GM19240 (cell line): ENCODE data around the gene MRTFA.
A peak's percentile ranks its signal among the peaks of the same experiment; 100 is the strongest.

ENCODE experiments used
- DNase-seq: peaks from one replicate; pipeline ENCODE4 v3.0.0; 2011; ENCODE audit warnings: low spot score; ENCODE audit not compliant: insufficient read length

MRTFA gene

DNA sequence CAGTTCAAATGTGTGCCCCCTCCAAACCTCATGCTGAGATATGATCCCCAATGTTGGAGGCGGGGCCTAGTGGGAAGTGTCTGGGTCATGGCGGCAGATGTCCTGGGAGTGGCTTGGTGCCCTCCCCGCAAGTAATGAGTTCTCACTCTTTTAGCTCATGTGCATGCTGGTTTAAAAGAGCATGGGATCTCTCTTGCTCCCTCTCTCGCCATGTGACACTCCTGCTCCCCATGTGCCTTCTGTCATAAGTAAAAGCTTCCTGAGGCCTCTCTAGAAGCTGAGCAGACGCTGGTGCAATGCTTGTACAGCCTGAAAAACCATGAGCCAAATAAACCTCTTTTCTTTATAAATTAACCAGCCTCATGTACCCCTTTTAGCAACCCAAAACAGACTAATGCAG lies 167.3 kb downstream of the MRTFA start:
- DNase-seq: no peak

DNA sequence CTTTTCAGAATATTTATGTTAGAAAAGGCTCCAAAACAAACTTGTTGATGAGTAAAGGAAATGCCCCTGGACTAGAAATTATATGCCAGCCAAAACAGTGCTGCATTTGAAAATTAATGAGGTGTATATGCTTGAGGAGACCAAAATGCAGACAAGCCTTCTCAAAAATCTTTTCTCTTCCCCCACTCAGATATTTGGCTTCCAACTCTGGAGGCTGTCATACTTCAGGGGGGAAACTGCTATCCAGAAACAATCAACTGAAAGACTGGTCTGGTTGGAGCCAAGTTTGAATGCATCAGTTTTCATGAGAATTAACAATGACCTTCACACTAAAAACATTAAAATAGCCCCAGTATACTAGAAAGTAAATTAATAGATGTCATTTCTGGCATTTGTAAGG lies 167.9 kb downstream of the MRTFA start:
- DNase-seq: no peak

DNA sequence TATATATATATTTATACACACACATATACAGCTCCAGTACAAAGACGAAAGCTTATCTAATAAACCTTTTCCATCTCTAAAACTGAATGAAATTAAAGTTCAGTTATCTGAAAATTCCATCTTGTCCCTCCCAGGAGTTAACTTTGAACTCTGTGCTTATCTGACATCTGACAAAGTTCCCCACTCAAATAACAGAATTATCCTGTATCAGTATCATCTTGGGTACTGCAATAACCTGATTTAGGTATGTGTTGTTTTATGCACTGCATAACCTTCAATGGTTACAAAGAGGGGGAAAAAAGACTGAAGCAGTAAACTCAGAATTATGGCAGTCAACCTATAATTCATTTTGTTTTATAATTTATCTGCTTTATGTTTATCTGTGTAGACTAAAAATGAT lies 169.5 kb downstream of the MRTFA start:
- no peak for DNase-seq

DNA sequence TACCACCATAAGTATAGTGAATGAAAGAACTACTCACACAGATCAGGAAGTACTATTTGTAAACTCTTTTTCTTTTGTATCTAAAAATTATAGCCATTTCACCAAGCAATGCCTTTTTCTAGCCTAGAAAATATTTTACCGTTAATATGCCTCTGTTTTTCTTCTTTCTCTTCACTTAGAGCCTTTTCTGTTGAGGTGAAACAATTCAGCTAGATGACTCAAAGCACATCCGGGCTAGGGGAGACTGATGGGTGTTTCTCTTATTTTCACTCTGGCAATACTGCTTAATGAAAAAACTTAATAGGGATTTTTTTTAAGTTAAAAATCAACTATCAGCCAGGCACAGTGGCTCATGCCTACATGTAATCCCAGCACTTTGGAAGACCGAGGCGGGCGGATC lies 172.8 kb downstream of the MRTFA start:
- no peak for DNase-seq

DNA sequence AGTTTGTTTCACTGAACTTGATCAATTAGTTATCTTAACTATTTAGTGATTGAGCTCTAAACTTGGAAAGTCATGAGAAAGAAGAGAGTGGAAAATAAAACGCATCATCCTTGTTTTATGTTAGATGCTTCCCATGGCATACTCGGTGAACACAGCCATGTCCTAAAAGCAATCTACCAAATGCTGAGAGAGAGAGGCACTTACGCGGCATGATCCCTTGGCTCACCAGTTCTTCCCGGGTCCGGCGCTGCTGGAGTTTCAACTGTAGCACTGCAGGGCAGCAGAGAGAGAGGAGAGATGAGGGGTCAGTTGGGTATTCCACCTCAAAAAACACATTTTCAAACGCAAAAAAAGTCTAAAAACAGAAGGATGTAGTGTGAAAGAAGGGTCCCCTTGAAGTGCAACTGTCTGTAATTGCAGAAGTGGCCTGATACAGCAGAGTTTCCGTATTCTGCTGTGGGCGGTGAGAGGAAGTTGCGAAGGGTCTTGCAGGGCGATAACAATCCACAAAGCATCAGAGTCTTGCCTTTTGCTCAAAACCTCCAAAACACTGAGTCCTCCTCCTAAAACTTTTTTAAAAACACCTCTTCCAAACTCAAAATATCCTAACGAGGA lies 173.4 kb downstream of the MRTFA start:
- DNase-seq: peak; percentile 14

DNA sequence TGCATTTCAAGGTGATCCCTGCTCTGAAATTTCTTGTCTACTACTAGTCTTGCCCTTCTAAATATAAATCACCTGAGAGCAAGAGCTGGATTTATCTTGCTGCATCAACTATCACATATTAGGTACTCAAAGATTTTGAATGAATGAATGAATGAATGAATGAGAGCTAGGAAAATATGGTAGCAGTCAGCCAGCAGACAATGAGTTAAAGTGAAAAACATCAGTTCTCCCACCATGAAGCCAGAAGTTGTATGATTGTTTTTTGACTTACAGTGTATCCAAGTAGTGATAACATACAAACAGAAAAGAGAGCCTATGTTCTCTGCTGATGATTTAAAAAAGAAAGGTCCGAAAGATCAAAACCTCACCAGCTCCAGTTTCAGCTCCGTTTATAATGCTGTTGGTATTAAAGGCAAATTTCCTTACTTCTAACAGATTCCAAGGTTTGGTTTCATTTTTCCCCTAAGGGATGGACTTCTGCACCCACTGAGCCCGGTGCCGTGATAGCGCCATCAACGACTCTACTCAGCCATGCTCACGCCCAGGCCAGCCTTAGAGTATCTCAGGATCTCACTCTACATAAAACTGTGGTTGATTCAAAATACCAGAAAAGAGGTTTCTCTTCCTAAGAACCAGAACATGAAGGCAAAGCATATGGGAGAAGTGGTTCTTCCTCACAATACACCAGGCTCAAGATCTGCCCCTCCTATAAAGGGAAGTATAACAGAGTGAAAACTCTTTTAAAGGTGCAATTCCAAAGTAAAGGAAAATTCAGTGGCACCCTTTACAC lies 174.1 kb downstream of the MRTFA start:
- no peak for DNase-seq

DNA sequence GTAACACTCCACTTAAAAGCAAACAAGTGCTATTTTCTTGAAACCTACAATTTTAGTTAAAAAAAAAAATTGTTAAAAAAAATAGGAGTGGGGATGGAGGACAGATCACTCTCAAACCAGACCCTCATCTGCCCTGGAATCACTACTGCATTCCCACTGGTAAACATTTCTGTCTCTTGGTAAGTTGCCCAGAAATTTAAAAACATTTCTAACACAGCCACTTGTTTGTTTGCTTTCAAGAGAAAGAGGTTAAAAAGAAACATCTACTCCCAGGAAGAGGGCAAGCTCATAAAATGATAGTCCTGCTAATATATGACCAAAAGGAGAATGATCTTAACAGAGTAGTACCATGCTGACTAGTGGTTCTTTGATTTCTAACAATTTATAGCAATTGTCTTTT lies 182.8 kb downstream of the MRTFA start:
- DNase-seq: no peak

DNA sequence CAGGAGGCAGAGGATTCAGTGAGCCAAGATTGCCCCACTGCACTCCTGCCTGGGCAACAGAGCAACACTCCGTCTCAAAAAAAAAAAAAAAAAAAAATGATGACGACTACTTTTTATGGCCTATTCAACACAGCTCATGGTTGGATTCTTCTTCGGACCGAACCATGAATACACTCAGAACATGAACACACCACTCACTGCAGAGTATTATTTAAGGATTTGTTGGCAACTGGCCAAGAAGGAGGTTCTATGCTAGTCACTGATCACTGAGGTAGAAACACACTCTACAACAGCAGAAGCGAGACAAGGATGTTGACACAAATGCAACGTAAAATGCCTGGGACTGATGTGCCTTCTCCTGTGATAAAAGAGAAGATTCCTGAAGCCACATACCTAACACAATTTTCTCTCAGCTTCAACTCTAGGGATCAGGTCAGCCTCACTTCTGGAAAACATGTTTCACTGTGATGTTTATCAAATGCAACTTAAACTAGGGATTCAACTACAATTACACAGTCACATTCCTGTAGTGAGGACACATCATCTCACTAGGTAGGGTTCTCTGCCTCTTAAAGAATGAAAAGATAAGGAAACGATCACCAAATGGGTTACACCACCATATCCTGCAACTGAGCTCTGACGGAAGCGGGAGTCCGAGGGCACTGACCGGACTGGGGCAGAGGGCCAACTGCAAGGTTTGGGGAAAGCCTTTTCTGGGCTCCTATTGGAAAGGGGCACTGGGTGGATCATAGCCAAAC lies 183.6 kb downstream of the MRTFA start:
- DNase-seq: no peak

DNA sequence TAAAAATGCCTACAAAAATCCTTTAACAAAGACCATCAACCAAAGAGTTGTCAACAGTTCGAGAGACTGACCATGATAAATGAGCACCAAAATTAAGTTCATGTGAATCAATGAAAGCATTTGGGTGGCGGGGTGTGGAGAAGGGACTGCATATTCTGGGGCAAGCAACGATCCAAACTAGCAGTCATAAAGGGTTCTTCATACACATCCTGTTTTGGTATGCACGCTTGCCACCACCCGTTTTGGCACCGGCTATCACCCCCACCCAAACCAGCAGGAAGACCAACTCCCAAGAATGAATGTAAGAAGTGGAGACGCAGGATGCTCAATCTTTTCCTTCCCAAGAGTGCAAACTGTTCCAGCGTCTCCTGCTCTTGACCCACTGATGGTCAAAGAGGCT lies 185.3 kb downstream of the MRTFA start:
- DNase-seq: no peak

DNA sequence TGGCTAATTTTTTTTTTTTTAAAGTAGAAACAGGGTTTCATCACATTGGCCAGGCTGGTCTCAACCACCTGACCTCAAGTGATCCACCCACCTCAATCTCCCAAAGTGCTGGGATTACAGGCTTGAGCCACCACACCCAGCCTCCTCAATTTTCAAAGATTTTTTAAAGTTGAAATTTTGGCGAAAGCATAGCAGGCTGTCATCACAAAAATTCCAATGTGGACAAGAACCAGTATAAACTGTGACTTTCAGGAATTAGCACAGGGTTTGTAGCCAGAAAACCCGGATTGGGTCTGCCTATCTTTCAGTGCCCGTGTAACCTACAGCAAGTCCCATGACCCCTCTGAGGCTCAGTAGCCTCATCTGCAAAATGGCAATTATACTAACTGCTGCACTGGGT lies 185.9 kb downstream of the MRTFA start:
- no peak for DNase-seq

DNA sequence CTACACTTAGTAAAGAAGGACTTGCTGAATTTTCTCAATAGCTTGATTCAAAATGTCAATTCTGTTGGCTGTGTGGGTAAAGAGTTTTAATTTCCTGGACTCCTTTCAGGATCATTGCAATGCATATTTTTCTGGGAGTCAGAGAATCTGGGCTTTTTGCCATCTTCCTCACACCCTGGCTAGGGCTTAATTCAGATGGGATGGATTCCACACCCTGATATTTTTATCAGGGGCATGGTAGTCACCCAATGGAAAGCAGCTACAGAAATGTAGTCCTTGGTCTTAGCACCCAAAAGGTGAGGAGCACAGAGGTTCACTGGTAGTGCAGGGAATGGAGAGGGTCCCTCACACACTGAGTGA lies 186.9 kb downstream of the MRTFA start:
- DNase-seq: no peak

DNA sequence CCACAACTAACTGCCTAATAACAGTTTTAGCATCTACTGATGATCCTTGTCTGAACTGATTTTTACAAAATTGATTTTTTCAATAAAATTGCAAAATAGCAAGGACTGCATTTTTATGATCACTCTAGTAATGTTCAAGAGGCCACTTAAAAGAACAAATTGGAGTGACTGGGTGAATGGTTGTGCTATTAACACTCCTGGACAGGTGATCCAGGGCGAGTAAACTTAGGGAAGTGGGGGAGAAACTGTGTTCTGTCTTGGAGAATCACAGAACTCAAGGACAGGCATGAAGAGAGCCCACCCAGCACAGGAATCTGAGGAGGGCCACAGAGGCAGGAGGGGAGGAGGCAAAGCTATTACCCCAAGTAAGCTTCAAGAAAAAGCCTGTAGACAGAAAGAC lies 190.3 kb downstream of the MRTFA start:
- no peak for DNase-seq

DNA sequence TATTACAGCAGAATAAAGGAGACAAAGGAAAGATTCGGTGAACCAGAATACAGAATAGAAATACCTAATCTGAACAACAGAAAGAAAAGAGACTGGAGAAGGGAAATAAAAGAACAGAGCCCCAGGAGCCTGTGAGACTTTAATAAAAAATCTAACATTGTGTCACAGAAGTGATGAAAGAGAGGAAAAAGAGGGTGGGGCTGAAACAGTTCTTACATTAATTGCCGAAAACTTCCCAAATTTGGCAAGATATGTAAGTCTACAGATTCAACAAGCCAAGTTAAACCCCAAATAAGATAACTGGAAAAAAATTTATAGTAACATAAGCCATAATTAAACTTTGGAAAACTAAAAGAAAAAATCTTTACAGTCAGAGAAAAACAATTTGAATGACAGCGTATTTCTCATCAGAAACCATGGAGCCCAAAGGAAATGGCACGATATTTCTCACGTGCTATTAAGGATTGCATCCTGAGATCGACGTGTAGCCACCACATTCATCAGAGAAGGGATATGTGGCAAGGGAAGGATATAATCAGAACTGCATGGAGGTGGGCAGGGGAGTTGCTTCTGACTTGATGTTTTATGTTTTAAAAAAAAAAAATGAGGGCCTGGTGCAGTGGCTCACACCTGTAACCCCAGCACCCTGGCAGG lies 192.2 kb downstream of the MRTFA start:
- no peak for DNase-seq

DNA sequence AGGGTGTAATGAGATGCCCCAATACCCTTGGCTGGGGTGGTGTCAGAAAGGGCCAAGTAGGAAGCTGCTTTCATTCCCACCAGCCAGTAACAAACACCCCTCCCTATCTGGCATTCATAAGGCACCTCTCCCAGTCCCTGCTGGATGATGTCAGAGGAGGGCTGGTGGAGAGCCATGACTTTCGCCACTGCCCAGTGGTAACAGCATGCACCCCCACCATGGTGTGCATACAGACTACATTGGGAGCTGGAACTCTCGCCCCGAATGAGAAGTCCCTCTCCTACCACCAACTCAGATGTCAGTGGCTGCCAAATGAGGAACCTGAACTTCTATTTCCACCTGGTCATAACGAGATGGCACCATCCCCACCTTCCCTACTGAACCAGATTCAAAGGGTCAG lies 192.8 kb downstream of the MRTFA start:
- no peak for DNase-seq

DNA sequence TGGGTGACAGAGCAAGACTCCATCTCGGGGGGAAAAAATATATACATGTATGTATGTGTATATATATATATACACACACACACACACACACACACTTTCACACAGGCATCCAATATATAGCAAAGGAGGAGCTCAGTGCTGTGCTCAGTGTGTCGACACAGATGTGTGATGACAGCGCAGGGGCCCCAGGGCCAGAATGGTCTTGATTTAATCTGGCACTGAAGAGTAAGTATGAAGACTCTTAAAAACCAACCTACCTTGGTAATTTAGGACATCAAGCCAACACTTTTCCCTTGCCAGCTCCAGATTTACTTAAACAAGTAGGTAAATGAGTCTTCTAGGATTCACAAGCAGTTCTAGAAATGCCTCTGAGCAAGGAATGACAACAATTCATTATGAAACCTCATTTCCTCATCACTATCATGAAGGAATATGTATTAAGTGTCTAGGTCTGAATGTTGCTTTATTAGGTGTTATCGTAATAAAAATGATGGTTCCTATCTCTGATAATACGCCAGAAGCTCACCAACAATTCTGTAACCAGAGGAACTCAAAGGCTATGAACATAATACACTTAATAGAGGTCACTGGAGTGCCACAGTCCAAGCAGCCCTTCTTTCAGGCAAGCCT lies 194.6 kb downstream of the MRTFA start:
- DNase-seq: no peak

DNA sequence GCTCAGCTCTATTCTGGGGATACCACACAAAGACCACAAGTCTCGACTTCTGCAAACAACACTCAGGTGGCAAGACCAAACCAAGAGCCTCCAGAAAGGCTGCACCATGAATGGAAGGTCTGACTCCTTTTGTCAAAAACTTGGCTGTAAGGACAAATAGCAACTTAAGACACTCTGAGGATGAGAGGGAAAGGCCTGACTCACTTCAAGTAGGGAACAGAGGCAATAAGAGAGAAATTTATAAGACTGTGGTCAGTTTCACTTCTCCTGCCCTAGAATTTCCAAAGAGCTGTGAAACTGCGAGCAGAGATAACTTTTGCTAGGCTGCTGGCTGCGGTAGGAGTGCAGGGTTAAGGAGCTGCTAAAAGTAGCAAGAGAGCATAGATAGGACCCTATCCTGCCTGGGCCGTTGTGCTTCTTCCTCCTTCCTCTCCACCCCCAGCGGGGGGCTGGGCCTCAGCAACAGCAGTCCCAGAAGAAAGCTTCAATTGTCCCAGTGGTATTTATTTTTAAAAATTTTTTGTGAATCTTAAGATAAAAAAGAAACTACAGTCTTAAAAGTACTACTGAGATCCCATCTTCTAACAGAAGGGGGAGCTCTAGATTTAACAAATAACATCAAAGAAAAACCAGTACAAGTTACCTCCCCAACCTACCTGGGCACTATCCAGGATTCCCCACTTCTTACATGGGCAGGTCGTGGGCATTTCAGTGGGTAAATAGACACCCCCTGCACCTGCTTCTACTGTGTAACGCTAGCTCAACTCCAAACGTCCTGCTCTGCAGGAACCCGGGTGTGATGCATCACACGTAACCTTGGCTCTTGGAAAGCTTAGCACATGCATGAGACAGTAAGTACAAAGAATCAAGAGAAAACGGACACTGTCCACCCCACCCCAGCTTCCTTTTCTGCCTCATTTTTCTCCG lies 199.8 kb downstream of the MRTFA start:
- DNase-seq: peak; percentile 24

DNA sequence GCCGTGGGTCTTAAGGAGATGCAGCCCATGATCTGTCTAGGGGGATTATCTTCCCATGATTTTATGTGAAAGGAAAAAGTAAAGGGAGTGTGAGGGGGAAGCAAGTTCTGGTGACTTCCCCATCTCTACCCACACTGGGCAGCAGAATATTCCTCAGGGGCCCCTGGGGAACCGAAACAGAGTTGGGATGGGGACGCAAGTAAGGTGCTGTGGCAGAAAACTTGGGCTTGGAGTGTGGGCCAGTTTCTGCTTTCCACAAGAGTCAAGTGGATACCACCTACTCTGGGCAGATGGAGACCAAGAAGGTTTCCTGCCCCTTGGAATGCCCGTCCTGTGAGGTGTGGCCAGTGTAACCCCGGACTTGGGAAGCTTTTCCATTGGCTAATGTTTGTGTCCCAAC lies 201.8 kb downstream of the MRTFA start:
- DNase-seq: no peak

DNA sequence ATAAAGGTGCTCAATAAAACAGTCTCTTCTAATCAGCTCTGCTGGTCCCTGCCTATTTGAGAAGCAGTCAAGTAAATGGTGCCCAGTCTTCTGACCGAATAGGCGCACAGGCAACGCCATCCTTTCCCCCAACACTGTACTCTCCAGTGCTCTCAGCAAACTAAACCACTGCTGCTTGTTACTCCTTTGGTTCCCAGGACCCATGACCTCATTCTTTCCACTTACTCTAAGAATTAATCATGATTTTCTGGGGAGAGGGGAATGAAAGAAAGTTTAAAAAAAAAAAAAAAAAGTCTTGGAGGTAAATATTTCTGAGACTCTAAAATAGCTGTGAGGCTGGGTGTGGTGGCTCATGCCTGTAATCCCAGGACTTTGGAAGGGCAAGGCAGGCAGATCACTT lies 202.4 kb downstream of the MRTFA start:
- no peak for DNase-seq

DNA sequence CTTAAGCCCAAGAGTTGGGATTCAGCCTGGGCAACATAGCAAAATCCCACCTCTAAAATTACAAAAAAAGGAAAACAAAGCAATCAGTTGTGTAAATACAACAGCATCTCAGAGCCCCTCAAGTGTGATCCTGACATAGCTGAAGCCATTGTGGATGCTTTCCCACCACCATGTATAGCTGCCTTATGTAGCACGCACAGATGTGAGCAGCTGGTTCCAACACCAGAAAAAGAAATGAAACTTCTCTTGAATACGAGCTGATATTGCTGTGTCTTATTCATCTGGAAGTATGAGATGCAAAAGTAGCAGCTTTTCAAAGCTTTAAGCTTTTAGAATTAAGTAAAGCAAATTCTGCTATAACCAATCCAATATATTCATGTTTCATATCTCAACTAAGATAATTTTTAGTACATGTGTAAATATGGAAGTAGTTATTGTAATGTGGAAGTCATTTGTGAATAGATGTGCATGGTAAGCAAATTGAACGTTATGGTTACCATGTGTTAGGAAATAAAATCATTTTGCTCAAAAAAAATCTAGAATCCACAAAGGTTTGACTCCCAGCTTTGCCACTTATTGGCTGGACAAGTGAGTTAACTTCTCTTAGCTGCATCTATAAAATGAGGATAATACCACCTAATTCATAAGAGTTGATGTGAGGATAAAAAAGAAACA lies 203.0 kb downstream of the MRTFA start:
- no peak for DNase-seq

DNA sequence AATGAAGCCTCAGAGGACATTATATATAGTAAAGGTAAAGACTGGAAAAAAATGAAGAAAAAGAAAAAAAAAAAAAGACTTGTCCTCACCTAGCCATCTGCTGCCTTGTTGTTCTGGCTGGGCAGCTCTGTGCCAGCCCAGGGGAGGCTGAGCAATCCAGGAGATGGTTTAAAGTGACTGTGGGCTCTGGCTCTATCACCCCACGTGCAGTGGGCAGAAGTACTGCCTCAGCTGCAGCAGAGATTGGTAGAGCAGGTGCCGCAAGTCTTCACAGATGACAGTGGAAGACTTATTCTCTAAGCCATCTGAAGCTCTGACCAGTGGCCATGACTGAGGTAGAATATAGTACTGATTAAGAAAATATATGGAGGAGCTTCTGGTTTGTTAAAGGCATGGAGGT lies 203.9 kb downstream of the MRTFA start:
- DNase-seq: no peak
